CD1c-positive myeloid dendritic cell (primary cell): ENCODE results near the gene SBF1.

Experiments used
- DNase-seq: peaks from one replicate; pipeline ENCODE4 v3.0.0-alpha.2; 2016; ENCODE audit errors: extremely low spot score

SBF1 gene

GRCh38 chr22:50396751-50397370, 78.0 kb downstream of the SBF1 start:
- DNase-seq = no peak
